ENCODE data around the gene JPH4.

DNA sequence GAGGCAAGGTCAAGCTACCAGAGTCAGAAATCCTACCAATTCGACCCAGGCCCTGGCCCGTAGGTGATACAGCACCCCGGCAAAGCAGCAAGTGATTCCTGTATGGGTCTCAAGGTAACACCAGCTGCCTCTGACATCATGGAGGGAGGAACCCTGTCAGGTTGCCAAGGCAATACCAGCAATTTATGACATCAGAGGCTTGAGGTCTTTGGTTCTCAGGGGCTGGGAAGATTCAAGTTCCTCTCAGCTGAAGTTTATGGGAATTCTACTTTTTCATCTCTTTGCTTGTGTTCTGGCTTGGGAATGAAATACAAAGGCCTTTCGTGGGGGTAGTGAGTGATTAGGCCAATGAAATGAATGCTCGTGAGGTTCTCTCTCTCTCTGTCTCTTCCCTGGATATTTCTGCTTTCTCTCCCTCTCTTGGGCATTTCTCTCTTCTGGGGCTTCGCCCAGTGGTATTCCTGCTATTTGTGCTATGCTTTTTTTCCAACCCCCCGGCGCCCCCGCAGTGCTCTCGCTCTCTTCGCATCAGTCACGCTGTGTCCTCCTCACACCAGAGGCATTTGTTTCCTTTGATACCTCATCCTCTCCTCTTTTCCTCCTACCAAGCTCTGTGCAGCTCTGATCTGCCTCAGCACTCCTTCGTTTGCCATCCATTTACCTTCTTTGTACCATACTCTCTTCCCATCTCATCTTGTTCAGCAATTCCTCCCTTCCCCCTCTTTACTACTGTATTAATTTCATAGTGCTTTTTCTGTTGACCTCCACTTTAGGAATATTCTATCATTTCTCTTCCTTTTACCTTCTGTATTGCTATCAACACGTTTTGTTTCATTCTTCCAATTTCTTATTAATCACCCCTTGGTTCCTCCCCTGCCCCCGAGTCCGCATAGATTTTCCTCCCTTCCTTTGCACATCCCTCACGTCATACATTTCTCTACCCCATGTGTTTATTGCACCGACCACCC lies 30.0 kb downstream of the JPH4 start:
- TF ChIP-seq, protein P1, sequence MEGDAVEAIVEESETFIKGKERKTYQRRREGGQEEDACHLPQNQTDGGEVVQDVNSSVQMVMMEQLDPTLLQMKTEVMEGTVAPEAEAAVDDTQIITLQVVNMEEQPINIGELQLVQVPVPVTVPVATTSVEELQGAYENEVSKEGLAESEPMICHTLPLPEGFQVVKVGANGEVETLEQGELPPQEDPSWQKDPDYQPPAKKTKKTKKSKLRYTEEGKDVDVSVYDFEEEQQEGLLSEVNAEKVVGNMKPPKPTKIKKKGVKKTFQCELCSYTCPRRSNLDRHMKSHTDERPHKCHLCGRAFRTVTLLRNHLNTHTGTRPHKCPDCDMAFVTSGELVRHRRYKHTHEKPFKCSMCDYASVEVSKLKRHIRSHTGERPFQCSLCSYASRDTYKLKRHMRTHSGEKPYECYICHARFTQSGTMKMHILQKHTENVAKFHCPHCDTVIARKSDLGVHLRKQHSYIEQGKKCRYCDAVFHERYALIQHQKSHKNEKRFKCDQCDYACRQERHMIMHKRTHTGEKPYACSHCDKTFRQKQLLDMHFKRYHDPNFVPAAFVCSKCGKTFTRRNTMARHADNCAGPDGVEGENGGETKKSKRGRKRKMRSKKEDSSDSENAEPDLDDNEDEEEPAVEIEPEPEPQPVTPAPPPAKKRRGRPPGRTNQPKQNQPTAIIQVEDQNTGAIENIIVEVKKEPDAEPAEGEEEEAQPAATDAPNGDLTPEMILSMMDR (IDR thresholded peaks at IDR 0.05) = no peak
- no peak for TF ChIP-seq POLR2A (IDR thresholded peaks at IDR 0.05)
